Thyroid gland (tissue), 4 donors: ENCODE data around the gene PARD3B.

Experiments used
- POLR2A ChIP-seq, 2 donors: fragments of 450-650 bp; IDR thresholded peaks; one replicate each; pipeline ENCODE4 v1.6.1; 2017; ENCODE audit warnings: antibody characterized with exemption in 2 of 2, mild to moderate bottlenecking in 2 of 2, moderate library complexity in 1 of 2
- TF ChIP-seq, protein P1 (sequence below), 6 experiments: fragments of 200-600 bp in 3 of 6; fragments of 450-650 bp in 3 of 6; sonication (generic) in 3 of 6; IDR thresholded peaks; one replicate each; pipeline ENCODE4 v1.5.1; 2016 to 2019; ENCODE audit warnings: antibody characterized with exemption in 6 of 6, mild to moderate bottlenecking in 2 of 6, inconsistent platforms in 1 of 6, moderate library complexity in 1 of 6

- TF ChIP-seq, protein P1, sequence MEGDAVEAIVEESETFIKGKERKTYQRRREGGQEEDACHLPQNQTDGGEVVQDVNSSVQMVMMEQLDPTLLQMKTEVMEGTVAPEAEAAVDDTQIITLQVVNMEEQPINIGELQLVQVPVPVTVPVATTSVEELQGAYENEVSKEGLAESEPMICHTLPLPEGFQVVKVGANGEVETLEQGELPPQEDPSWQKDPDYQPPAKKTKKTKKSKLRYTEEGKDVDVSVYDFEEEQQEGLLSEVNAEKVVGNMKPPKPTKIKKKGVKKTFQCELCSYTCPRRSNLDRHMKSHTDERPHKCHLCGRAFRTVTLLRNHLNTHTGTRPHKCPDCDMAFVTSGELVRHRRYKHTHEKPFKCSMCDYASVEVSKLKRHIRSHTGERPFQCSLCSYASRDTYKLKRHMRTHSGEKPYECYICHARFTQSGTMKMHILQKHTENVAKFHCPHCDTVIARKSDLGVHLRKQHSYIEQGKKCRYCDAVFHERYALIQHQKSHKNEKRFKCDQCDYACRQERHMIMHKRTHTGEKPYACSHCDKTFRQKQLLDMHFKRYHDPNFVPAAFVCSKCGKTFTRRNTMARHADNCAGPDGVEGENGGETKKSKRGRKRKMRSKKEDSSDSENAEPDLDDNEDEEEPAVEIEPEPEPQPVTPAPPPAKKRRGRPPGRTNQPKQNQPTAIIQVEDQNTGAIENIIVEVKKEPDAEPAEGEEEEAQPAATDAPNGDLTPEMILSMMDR (IDR thresholded peaks at IDR 0.05) = no peak
- no peak for TF ChIP-seq POLR2A (IDR thresholded peaks at IDR 0.05)
Measured at GRCh38 chr2:204560902-204561301, 15.6 kb downstream of the PARD3B start.
